Gastrocnemius medialis (tissue), 4 donors: Measurements from ENCODE around the gene ZNRF3. TPM values are rescaled to one million over a fixed set of nuclear protein-coding genes. Genes with fewer than 3 reads are reported as not detected.
"Not testable (repeated sequence)": the region's sequence is repeated elsewhere in the genome, so short reads cannot be mapped to it uniquely, and the experiment has no call there.

Experiments
- ATAC-seq, 2 donors: fragments of 150-250 bp; one replicate each; pipeline ENCODE4 v1.9.1; 2016
- DNase-seq, 2 donors: peaks; one replicate each; pipeline ENCODE4 v3.0.0-alpha.2; 2019
- H3K27ac ChIP-seq, 4 donors: fragments of 200-600 bp; sonication (generic); 1 replicate in 1 of 4; 2 replicates in 3 of 4; pipeline ENCODE4 v1.5.1; 2016 to 2018; ENCODE audit warnings: mild to moderate bottlenecking in 2 of 4, moderate library complexity in 1 of 4
- H3K27me3 ChIP-seq, 3 donors: fragments of 200-600 bp; sonication (generic) in 2 of 3; 1 replicate in 1 of 3; 2 replicates in 2 of 3; pipeline versions ENCODE4 v1.5.1 to v1.6.0; 2016 to 2019; ENCODE audit warnings: mild to moderate bottlenecking in 1 of 3, moderate library complexity in 1 of 3
- H3K36me3 ChIP-seq, 2 donors: fragments of 200-600 bp; sonication (generic) in 1 of 2; one replicate each; pipeline ENCODE4 v1.5.1; 2017 to 2018
- H3K4me1 ChIP-seq, 2 donors: fragments of 200-600 bp; sonication (generic) in 1 of 2; one replicate each; pipeline ENCODE4 v1.5.1; 2016 to 2017; ENCODE audit warnings: mild to moderate bottlenecking in 2 of 2
- H3K4me3 ChIP-seq, 4 donors: fragments of 200-600 bp; sonication (generic) in 3 of 4; 1 replicate in 1 of 4; 2 replicates in 3 of 4; pipeline ENCODE4 v1.5.1; 2016 to 2019; ENCODE audit warnings: mild to moderate bottlenecking in 2 of 4
- H3K9me3 ChIP-seq, 3 donors: fragments of 200-600 bp; sonication (generic) in 2 of 3; 1 replicate in 1 of 3; 2 replicates in 2 of 3; pipeline ENCODE4 v1.5.1; 2016 to 2019
- POLR2A ChIP-seq, 2 donors: fragments of 450-650 bp; IDR thresholded peaks; one replicate each; pipeline ENCODE4 v1.6.1; 2017; ENCODE audit warnings: antibody characterized with exemption in 2 of 2, mild to moderate bottlenecking in 2 of 2, moderate library complexity in 2 of 2
- in situ Hi-C, 4 donors: fragments of 200-750 bp; cut with MboI; loops; one replicate each; pipeline versions ENCODE4 v1.15.0 to v1.8.0; 2017; ENCODE audit warnings: low sequenced_read_pairs in 4 of 4
- intact Hi-C: fragments of 100-400 bp; cut with DNase I; formaldehyde crosslinking; loops from one replicate; pipeline ENCODE4 v1.15.1; 2023; ENCODE audit warnings: low total_unique reads
- total RNA-seq, 4 donors: library from RNA; depleted of rRNA; stranded (reverse); fragments of >200 nt; gene quantifications; one replicate each; pipeline versions ENCODE4 v1.1.0 to v1.2.3, GENCODE V29; 2016
- TF ChIP-seq, protein P1 (sequence below), 5 experiments: fragments of 450-650 bp in 3 of 5; fragments of 200-600 bp in 2 of 5; sonication (generic) in 2 of 5; IDR thresholded peaks in 4 of 5; conservative IDR thresholded peaks in 1 of 5; 1 replicate in 4 of 5; 2 replicates in 1 of 5; pipeline ENCODE4 v1.5.1; 2016 to 2019; ENCODE audit warnings: antibody characterized with exemption in 5 of 5, mild to moderate bottlenecking in 3 of 5, moderate library complexity in 3 of 5

ZNRF3 gene
- total RNA-seq, 4 donors from 2014 or later: 7.8 to 19.1 (median 11.1) TPM

DNA sequence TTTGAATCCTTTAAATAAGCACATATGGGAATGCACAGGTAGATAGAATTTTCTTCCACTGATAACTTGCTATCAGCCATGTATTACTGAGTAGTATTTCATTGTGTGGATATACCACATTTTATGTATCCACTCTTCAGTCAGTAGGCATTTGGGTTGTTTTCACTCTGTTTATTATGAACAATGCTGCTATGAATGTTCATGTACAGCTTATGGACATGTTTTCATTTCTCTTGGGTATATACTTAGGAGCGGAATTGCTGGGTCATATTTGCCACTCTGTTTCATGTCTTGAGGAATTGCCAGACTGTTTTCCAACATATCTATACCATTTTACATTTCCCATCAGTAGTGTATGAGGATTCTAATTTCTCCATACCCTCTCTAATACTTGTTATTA lies 63.8 kb downstream of the ZNRF3 start:
- TF ChIP-seq, protein P1, sequence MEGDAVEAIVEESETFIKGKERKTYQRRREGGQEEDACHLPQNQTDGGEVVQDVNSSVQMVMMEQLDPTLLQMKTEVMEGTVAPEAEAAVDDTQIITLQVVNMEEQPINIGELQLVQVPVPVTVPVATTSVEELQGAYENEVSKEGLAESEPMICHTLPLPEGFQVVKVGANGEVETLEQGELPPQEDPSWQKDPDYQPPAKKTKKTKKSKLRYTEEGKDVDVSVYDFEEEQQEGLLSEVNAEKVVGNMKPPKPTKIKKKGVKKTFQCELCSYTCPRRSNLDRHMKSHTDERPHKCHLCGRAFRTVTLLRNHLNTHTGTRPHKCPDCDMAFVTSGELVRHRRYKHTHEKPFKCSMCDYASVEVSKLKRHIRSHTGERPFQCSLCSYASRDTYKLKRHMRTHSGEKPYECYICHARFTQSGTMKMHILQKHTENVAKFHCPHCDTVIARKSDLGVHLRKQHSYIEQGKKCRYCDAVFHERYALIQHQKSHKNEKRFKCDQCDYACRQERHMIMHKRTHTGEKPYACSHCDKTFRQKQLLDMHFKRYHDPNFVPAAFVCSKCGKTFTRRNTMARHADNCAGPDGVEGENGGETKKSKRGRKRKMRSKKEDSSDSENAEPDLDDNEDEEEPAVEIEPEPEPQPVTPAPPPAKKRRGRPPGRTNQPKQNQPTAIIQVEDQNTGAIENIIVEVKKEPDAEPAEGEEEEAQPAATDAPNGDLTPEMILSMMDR (IDR thresholded peaks at IDR 0.05 in 4 of 5, conservative IDR thresholded peaks at IDR 0.05 in 1 of 5): no peak
- TF ChIP-seq POLR2A (IDR thresholded peaks at IDR 0.05): no peak
- ATAC-seq (no peak), DNase-seq (no peak)
- no peaks in the 10 kb centered on the region for H3K27me3 ChIP-seq
- intact Hi-C loops: no loop called here
- peaks cover 30 to 33% of the 10 kb centered on the region in 2 donors for H3K4me1 ChIP-seq
- in situ Hi-C loops: no loop called here
- H3K4me3 ChIP-seq: no peak overlapping the region
- no peaks in the 10 kb centered on the region for H3K36me3 ChIP-seq
- no peak overlapping the region for H3K27ac ChIP-seq
- no peaks in the 10 kb centered on the region for H3K9me3 ChIP-seq

DNA sequence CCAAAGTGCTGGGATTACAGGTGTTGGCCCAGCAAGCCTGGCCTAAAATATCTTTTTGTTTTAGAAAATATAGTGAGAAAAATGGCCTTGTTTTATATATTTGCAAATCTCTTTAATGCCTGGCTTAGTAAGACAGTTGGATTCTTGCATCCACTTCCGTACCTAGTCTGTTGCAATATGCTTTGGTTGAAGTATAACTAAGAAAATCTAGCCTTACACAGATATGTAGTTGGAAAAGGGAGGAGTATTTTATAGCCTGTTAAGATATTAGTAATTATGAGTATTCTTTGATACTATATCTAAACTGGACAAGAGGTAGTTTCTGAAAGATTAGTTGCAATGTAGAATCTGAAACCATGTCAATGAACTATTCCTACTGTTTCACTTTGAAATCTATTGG lies 65.1 kb downstream of the ZNRF3 start:
- Histone ChIP-seq H3K27me3 (no peaks in the 10 kb centered on the region), H3K4me1 (peaks cover 35 to 41% of the 10 kb centered on the region in 2 donors), H3K4me3 (no peak overlapping the region), H3K9me3 (no peaks in the 10 kb centered on the region), H3K27ac (no peak overlapping the region), H3K36me3 (no peaks in the 10 kb centered on the region)
- in situ Hi-C loops: no loop called here
- ATAC-seq (no peak), DNase-seq (no peak)
- intact Hi-C loops: no loop called here
- no peak for TF ChIP-seq POLR2A (IDR thresholded peaks at IDR 0.05)
- TF ChIP-seq, protein P1 (IDR thresholded peaks at IDR 0.05 in 4 of 5, conservative IDR thresholded peaks at IDR 0.05 in 1 of 5): no peak

DNA sequence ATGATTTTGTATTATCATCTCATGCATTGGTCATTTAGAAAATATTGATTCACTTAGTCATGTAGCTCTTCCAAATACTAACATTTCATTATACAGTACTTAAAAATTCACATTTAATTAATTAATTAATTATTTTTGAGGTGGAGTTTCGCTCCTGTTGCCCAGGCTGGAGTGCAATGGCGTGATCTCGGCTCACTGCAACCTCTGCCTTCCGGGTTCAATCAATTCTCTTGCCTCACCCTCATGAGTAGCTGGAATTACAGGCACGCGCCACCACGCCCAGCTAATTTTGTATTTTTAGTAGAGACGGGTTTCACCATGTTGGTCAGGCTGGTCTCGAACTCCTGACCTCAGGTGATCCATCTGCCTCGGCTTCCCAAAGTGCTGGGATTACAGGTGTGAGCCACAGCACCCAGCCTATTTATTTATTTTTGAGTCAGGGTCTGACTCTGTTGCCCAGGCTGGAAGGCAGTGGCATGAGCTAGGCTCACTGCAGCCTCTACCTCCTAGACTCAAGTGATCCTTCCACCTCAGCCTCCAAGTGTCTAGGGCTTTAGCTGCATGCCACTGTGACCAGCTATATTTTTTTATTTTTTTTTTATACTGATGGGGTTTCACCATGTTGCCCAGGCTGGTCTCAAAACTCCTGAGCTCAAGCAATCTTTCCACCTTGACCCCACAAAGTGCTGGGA lies 65.6 kb downstream of the ZNRF3 start:
- H3K9me3 ChIP-seq, H3K36me3 ChIP-seq, H3K27me3 ChIP-seq, DNase-seq, ATAC-seq, in situ Hi-C loops, H3K4me3 ChIP-seq, H3K27ac ChIP-seq, intact Hi-C loops: not testable (repeated sequence)
- H3K4me1 ChIP-seq: peaks cover 41% of the 10 kb centered on the region in 2 donors

DNA sequence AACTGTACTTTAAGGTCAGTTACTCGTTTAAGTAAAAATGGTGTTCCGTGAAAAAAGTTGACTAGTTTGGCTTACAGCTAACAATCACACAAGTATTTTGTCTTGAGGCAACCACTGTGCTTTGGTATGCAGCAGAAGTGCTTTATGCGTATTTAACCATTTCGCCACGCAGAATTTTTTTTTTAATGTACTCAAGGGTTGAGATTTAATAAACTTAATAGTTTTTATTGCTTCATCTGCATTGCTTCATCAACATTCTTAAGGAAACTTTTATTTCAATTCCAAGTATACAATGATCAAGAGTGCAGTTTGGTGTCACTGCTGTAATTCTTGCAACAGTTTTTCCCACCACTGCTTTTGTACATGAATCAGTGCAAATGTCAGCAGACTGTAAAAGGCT lies 66.4 kb downstream of the ZNRF3 start:
- ATAC-seq (no peak), DNase-seq (no peak)
- Histone ChIP-seq H3K27ac (no peak overlapping the region), H3K9me3 (no peaks in the 10 kb centered on the region), H3K4me1 (peaks cover 44 to 47% of the 10 kb centered on the region in 2 donors), H3K27me3 (no peaks in the 10 kb centered on the region), H3K4me3 (no peak overlapping the region), H3K36me3 (no peaks in the 10 kb centered on the region)
- TF ChIP-seq, protein P1 (IDR thresholded peaks at IDR 0.05 in 4 of 5, conservative IDR thresholded peaks at IDR 0.05 in 1 of 5): no peak
- TF ChIP-seq POLR2A (IDR thresholded peaks at IDR 0.05): no peak
- in situ Hi-C loops: no loop called here
- intact Hi-C loops: loop anchor here (10.0 kb wide), 1 partner anchor 55 kb away; no protein-coding TSS in a partner anchor

DNA sequence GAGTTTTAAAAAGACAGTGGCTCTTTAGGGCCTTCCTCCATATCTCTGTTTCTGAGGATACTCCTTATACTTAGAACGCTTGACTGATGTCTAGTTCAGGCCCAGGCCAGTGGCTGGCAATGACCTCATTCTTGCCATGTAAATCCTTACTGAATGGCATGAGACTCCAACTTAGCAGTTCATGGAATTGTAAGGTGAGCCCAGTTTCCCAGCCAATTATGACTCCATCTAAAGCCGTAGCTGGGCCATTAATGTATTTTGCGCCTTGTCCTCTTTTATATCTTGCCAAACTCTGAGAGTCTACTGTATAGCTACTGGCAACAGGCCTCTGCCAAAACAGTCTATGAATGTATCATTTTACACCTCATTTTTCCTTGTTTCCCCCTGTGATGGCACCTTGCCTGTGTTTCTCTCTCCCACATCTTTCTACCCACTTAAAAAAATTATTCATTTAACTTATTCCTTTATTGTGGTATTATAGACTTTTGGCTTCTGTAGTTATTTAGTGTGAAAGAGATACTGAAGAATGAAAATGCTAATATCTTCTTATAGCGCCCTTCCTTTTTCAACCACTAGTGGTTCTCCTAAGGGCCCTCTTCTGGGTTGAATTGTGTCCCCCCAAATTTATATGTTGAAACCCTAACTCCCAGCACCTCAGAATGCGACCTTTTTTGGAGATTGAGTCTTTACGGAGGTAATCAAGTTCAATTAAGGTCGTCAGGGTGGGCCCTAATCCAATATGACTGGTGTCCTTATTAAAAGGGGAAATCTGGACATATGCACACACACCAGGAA lies 67.4 kb downstream of the ZNRF3 start:
- ATAC-seq (peak in 1 of 2 donors; percentile 25), DNase-seq (no peak)
- Histone ChIP-seq H3K4me1 (peaks cover 44 to 47% of the 10 kb centered on the region in 2 donors), H3K4me3 (no peak overlapping the region), H3K9me3 (no peaks in the 10 kb centered on the region), H3K36me3 (no peaks in the 10 kb centered on the region), H3K27ac (peak overlapping the region; percentile 0 to 44 (median 11)), H3K27me3 (no peaks in the 10 kb centered on the region)
- intact Hi-C loops: loop anchor here (10.0 kb wide), 1 partner anchor 56 kb away; no protein-coding TSS in a partner anchor
- no peak for TF ChIP-seq POLR2A (IDR thresholded peaks at IDR 0.05)
- TF ChIP-seq, protein P1 (IDR thresholded peaks at IDR 0.05 in 4 of 5, conservative IDR thresholded peaks at IDR 0.05 in 1 of 5): peak in 1 of 5 experiments; percentile 14
- in situ Hi-C loops: no loop called here
